CD4-positive, CD25-positive, alpha-beta regulatory T cell (primary cell): Measurements from ENCODE around the gene UPF1. TPM values are rescaled to one million over a fixed set of nuclear protein-coding genes. Genes with fewer than 3 reads are reported as not detected.
A peak's percentile ranks its signal among the peaks of the same experiment; 100 is the strongest.

Source experiments
- ATAC-seq, 2 donors: fragments of 150-1000 bp; cut with Tn5 transposase; one replicate each; pipeline ENCODE4 v1.10.0; 2021; ENCODE audit warnings: low read depth in 2 of 2, moderate number of reproducible peaks in 2 of 2, moderate library complexity in 1 of 2
- DNase-seq, 3 donors: peaks; one replicate each; pipeline versions ENCODE4 v3.0.0 to v3.0.0-alpha.2; 2012 to 2022; ENCODE audit warnings: mixed read lengths in 1 of 3
- H3K27ac ChIP-seq: one replicate; pipeline ENCODE4 v1.7.0; 2013; ENCODE audit warnings: mild to moderate bottlenecking, low read length; ENCODE audit not compliant: insufficient read depth, poor library complexity, severe bottlenecking
- H3K27me3 ChIP-seq: one replicate; pipeline ENCODE4 v1.7.0; 2013; ENCODE audit warnings: low read length; ENCODE audit not compliant: control insufficient read depth, insufficient read depth
- H3K36me3 ChIP-seq: one replicate; pipeline ENCODE4 v1.7.0; 2013; ENCODE audit warnings: mild to moderate bottlenecking, low read length, moderate library complexity; ENCODE audit not compliant: control insufficient read depth, insufficient read depth
- H3K4me1 ChIP-seq: 2 replicates; pipeline ENCODE4 v1.7.0; 2013; ENCODE audit warnings: mild to moderate bottlenecking, low read length; ENCODE audit not compliant: insufficient read depth, control insufficient read depth, poor library complexity, severe bottlenecking
- H3K4me3 ChIP-seq: one replicate; pipeline ENCODE4 v1.7.0; 2013; ENCODE audit warnings: low read depth, mild to moderate bottlenecking, low read length, moderate library complexity
- H3K9me3 ChIP-seq, 2 experiments: 1 replicate in 1 of 2; 2 replicates in 1 of 2; pipeline ENCODE4 v1.7.0; 2013; ENCODE audit warnings: low read length in 2 of 2, mild to moderate bottlenecking in 1 of 2, moderate library complexity in 1 of 2; ENCODE audit not compliant: control insufficient read depth in 2 of 2
- H3K27ac Mint-ChIP-seq, 3 donors: one replicate each; pipeline ENCODE4 v1.8.0; 2020 to 2022; ENCODE audit warnings: mild to moderate bottlenecking in 3 of 3, mixed read lengths in 3 of 3, moderate library complexity in 2 of 3
- H3K27me3 Mint-ChIP-seq: one replicate; pipeline ENCODE4 v1.8.0; 2022; ENCODE audit warnings: mild to moderate bottlenecking, mixed read lengths
- H3K36me3 Mint-ChIP-seq: one replicate; pipeline ENCODE4 v1.8.0; 2020; ENCODE audit warnings: mixed read lengths
- H3K4me1 Mint-ChIP-seq, 4 donors: one replicate each; pipeline ENCODE4 v1.8.0; 2020 to 2022; ENCODE audit warnings: mixed read lengths in 4 of 4, mild to moderate bottlenecking in 1 of 4
- H3K4me3 Mint-ChIP-seq, 4 donors: one replicate each; pipeline ENCODE4 v1.8.0; 2020 to 2022; ENCODE audit warnings: mild to moderate bottlenecking in 4 of 4, mixed read lengths in 4 of 4, moderate library complexity in 3 of 4
- H3K9me3 Mint-ChIP-seq, 7 donors: one replicate each; pipeline ENCODE4 v1.8.0; 2020 to 2022; ENCODE audit warnings: mixed read lengths in 7 of 7, mild to moderate bottlenecking in 3 of 7, moderate library complexity in 2 of 7
- polyA plus RNA-seq, 4 donors: library from polyadenylated mRNA; unstranded; fragments of 300-500 nt; fragmentation: Illumina TruSeq; gene quantifications; one replicate each; pipeline ENCODE4 v1.2.3, GENCODE V29; 2021
- total RNA-seq: library from RNA; stranded (reverse); gene quantifications from one replicate; pipeline ENCODE4 v1.2.3, GENCODE V29; 2022

Gene UPF1
- total RNA-seq = 140 TPM
- 10 to 100 TPM in 2 of 4 donors, 1 to 10 TPM in 2; 8.6 to 11.9 (median 9.8) TPM for polyA plus RNA-seq

DNA sequence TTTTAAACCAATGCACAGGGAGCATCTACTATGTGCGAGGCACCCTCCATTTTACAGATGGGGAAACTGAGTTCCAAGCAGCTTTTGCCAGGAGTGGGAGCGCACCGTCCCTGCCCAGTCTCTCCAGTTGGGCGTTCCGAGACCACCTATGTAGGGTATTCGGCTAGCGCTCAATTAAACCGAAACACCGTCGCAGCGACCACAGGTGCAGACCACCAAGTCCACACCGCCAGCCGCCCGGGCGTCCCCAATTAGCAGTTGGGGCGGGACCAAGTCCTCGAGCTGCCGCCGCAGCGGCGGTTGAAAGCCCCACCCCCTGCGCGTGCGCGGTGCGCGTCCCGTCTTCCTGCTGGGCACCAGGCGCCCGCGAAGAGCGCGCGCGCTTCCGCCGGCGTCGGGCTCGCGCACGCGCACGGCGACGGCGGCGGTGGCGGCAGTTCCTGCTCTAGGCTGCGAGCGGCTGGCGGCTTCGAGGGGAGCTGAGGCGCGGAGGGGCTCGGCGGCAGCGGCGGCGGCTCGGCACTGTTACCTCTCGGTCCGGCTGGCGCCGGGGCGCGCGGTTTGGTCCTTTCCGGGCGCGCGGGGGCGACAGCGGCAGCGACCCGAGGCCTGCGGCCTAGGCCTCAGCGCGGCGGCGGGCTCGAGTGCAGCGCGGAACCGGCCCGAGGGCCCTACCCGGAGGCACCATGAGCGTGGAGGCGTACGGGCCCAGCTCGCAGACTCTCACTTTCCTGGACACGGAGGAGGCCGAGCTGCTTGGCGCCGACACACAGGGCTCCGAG is at the start of gene UPF1:
Gene UPF1, plus strand, starts transcription at position 436 of the 782 bp plus-strand sequence. Its CDS starts 251 bp downstream, at position 687.
- peak within 1 kb of the TSS; percentile 82 to 96 (median 93) for H3K27ac Mint-ChIP-seq
- H3K4me3 Mint-ChIP-seq = peak within 1 kb of the TSS; percentile 92 to 97 (median 94)
- peaks cover 23 to 43% (median 34%) of the 10 kb centered on the region in 4 donors for H3K4me1 Mint-ChIP-seq
- H3K36me3 ChIP-seq = peaks cover 16% of the 10 kb centered on the region
- peaks cover 6% of the 10 kb centered on the region in 2 experiments for H3K9me3 ChIP-seq
- peak within 1 kb of the TSS; percentile 89 for H3K4me3 ChIP-seq
- peak; percentile 85 to 87 for ATAC-seq
- H3K27me3 Mint-ChIP-seq = peaks cover 16% of the 10 kb centered on the region
- no peaks in the 10 kb centered on the region for H3K27me3 ChIP-seq
- DNase-seq = peak; percentile 96
- H3K27ac ChIP-seq = peak within 1 kb of the TSS; percentile 87
- H3K9me3 Mint-ChIP-seq = peaks cover 0 to 1% (median 0%) of the 10 kb centered on the region in 7 donors
- H3K4me1 ChIP-seq = peaks cover 44% of the 10 kb centered on the region
- peaks cover 20% of the 10 kb centered on the region for H3K36me3 Mint-ChIP-seq

DNA sequence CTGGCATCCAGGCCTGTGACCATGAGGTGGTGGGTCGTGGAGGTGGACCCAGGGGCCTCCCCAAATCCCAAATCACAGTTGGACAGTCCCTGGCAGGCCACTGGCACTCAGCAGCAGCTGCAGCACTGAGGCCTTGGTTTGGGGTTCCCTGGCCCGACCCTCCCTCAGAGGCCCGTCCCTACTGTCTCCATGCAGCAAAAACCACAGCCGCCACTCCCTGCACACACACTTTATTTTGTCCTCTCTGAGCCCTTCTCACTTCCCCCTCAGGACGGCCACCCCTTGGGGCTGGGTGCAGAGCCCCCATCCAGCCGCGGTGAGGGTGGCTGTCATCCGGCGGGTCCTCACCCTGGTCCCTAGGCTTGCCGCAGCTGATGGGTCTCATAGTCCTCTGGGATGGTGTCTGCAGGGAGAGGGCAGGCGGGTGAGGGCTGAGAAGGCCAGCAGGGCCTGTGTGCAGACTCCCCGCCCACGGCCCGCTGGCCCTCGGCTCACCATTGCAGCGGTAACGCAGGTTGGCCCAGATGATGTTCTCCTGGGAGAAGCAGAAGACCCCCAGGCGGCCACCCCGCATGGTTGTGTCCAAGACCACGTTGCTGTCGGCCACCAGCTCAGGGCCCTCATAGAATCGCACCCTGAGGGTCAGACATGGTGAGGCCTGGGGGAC is 49.1 kb upstream of the UPF1 start:
- Mint-ChIP-seq H3K36me3 (no peaks in the 10 kb centered on the region), H3K27ac (no peak overlapping the region), H3K4me3 (no peak overlapping the region), H3K4me1 (peaks cover 0 to 21% (median 13%) of the 10 kb centered on the region in 4 donors), H3K9me3 (peaks cover 0 to 1% (median 0%) of the 10 kb centered on the region in 7 donors), H3K27me3 (peaks cover 23% of the 10 kb centered on the region)
- H3K27me3 ChIP-seq = no peaks in the 10 kb centered on the region
- ATAC-seq (no peak), DNase-seq (no peak)
- H3K36me3 ChIP-seq = no peaks in the 10 kb centered on the region
- H3K4me1 ChIP-seq = peaks cover 14% of the 10 kb centered on the region
- H3K4me3 ChIP-seq = no peak overlapping the region
- H3K9me3 ChIP-seq = no peaks in the 10 kb centered on the region
- H3K27ac ChIP-seq = no peak overlapping the region

DNA sequence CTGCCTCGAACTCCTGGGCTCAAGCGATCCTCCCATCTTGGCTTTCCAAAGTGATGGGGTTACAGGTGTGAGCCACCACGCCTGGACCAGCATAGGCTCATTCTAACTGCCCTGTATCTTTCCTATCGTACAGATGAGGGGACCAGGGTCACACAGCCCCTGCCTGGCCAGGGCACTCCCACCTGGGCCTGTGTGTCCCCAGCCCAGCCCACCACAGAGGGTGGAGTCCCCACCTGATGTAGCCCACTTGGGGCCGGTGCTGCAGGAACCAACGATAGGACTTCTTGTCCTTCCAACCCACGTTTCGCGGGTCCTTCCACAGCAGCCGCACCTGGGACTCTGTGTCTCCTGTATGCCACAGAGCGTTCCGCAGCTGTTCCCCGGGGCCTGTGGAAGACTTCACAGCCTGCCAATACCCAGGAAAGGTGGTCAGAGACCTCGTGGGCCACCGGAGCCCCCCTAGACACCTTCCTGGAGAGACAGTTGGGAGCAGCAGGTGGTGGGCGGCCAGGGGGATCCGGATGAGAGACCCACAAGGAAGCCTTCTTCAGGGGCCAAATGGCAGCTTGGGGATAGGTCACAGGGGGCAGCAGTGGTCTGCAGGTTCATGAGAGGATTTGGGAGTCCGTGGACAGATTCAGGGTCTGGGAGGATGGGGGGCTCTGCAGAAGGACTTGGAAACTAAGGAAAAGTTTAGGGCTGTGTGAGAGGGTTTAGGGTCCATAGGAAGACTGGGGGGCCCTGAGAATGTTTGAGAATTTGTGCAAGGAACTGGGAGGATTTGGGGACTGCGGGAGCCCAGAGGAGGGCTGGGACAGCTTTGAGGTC is 47.6 kb upstream of the UPF1 start:
- Histone ChIP-seq H3K9me3 (no peaks in the 10 kb centered on the region), H3K4me3 (no peak overlapping the region), H3K27ac (no peak overlapping the region), H3K36me3 (no peaks in the 10 kb centered on the region), H3K27me3 (peaks cover 2% of the 10 kb centered on the region), H3K4me1 (peaks cover 23% of the 10 kb centered on the region)
- Mint-ChIP-seq H3K9me3 (peaks cover 0 to 1% (median 0%) of the 10 kb centered on the region in 7 donors), H3K36me3 (no peaks in the 10 kb centered on the region), H3K4me1 (peaks cover 0 to 32% (median 16%) of the 10 kb centered on the region in 4 donors), H3K4me3 (peak overlapping the region in 1 of 4 donors; percentile 54), H3K27ac (peak overlapping the region in 1 of 3 donors; percentile 74), H3K27me3 (peaks cover 34% of the 10 kb centered on the region)
- ATAC-seq (no peak), DNase-seq (no peak)

DNA sequence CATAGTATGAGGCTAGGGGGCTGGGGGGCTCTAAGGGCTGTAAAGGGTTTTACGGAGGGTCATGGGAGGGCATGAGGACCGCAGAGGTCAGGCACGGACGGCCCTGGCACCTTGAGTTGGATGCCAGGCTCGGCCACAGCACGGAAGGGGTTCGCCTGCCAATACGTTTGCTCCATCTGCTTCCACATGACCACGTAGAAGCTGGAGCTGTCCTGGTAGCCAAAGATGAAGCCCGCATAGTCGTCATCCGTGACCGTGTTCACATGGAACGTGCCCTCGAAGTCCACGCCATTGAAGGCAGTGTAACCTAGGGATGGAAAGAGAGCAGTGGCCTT is 47.0 kb upstream of the UPF1 start:
- Histone ChIP-seq H3K4me3 (no peak overlapping the region), H3K4me1 (peaks cover 29% of the 10 kb centered on the region), H3K27ac (no peak overlapping the region), H3K36me3 (no peaks in the 10 kb centered on the region), H3K27me3 (peaks cover 2% of the 10 kb centered on the region), H3K9me3 (no peaks in the 10 kb centered on the region)
- H3K27ac Mint-ChIP-seq = no peak overlapping the region
- H3K4me3 Mint-ChIP-seq = peak overlapping the region in 1 of 4 donors; percentile 54
- peaks cover 0 to 37% (median 19%) of the 10 kb centered on the region in 4 donors for H3K4me1 Mint-ChIP-seq
- ATAC-seq (no peak), DNase-seq (no peak)
- H3K9me3 Mint-ChIP-seq = peaks cover 0 to 1% (median 0%) of the 10 kb centered on the region in 7 donors
- no peaks in the 10 kb centered on the region for H3K36me3 Mint-ChIP-seq
- peaks cover 39% of the 10 kb centered on the region for H3K27me3 Mint-ChIP-seq

DNA sequence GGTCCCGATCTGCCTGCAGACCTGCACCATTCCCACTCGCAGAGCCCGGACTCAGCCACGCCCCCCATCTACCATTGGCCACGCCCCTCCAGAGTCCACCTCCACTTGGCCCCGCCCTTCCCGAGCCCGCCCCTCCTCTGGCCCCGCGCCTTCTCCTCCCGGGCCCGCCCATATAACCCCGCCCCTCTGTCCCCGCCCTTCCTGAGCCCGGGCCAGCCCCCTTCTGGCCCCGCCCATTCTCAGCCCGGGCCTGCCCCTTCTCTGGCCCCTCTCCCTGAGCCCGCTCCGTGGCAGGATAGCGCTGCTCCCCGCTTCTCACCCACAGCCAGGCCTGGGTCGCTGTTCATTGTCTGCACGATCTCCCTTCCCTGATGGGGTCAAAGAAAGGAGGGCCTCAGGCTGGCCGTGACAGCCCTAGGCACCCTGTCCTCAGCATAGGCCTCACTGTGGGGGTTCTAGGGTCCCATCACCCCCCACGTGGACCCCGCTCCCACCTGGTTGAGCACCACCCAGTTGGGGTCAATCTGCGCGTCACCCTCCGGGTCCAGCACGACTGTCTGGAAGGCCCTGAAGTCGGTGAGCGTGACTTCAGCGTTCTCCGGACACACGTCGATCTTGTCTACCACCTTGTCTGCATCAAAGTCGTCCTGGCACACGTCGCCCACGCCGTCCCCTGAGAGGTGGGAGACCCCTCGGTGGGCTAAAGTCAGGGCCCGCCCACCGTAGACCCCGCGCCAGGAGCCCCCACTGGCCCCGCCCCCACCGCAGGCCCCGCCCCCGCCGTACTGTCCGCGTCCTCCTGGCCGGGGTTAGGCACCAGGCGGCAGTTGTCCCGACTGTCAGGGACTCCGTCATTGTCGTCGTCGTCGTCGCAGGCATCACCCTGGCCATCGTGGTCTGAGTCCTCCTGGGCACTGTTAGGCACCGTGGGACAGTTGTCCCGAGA is 46.3 kb upstream of the UPF1 start:
- Mint-ChIP-seq H3K9me3 (peaks cover 0 to 2% (median 0%) of the 10 kb centered on the region in 7 donors), H3K4me3 (peak overlapping the region in 3 of 4 donors; percentile 52 to 71 (median 67)), H3K4me1 (peaks cover 0 to 42% (median 20%) of the 10 kb centered on the region in 4 donors)

DNA sequence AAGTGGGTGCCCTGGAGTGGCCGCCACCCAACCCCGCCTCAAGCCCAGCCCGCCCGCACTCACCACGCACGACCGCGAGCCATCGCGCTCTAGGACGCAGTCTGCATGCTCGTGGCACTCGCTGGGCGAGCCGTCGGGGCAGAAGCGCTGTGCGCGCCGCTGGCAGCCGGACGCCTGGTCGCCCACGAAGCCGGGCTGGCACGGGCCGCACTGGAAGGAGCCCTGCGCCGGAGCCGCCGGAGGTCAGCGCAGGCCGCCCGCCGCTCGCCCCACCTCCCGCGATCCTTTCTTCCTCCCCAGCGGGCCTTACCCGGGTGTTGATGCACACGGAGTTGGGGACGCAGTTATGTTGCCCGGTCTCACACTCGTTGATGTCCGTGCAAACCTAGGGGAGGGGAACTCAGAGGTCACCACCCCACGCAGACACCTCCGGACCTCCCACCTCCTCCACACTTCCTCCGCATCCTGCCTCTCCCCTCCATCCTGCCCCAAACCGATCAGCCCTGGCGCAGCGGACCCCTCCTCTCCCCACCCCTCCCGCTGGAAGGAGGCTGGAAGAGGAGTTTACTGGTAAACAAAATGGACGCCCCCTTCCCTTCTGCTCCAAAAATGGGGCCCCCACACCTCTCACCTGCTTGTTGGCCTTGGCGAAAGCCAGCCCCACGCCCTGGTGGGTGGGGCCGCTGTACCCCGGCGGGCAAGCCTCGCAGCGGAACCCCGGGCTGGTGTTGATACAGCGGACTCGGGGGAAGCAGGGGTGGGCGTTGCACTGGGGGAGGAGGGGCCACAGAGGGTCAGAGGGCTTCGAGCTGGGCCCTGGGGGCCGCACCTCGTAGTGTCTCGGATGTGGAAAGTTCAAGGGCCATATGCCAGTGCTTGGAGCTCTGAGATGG is 43.0 kb upstream of the UPF1 start:
- H3K4me3 Mint-ChIP-seq = peak overlapping the region in 3 of 4 donors; percentile 72 to 91 (median 84)
- H3K27me3 Mint-ChIP-seq = peaks cover 74% of the 10 kb centered on the region
- no peak overlapping the region for H3K4me3 ChIP-seq
- ATAC-seq (no peak), DNase-seq (no peak)
- H3K36me3 Mint-ChIP-seq = no peaks in the 10 kb centered on the region
- H3K4me1 Mint-ChIP-seq = peaks cover 0 to 48% (median 20%) of the 10 kb centered on the region in 4 donors
- H3K27me3 ChIP-seq = peaks cover 9% of the 10 kb centered on the region
- H3K4me1 ChIP-seq = peaks cover 43% of the 10 kb centered on the region
- no peaks in the 10 kb centered on the region for H3K9me3 ChIP-seq
- no peak overlapping the region for H3K27ac Mint-ChIP-seq
- H3K9me3 Mint-ChIP-seq = peaks cover 0 to 5% (median 0%) of the 10 kb centered on the region in 7 donors
- H3K36me3 ChIP-seq = no peaks in the 10 kb centered on the region
- H3K27ac ChIP-seq = no peak overlapping the region

More for the DNA sequence above, 46.3 kb upstream of the UPF1 start:
- peak; percentile 37 to 61 (median 59) for DNase-seq
- Histone ChIP-seq H3K27me3 (peaks cover 2% of the 10 kb centered on the region), H3K4me3 (no peak overlapping the region), H3K36me3 (no peaks in the 10 kb centered on the region), H3K9me3 (no peaks in the 10 kb centered on the region), H3K27ac (no peak overlapping the region), H3K4me1 (peaks cover 36% of the 10 kb centered on the region)
- Mint-ChIP-seq H3K27ac (peak overlapping the region in 2 of 3 donors; percentile 14 to 36), H3K36me3 (no peaks in the 10 kb centered on the region), H3K27me3 (peaks cover 46% of the 10 kb centered on the region)
- ATAC-seq = peak; percentile 60 to 68
